ENCODE measurements around the gene TOLLIP.

Gene TOLLIP

DNA sequence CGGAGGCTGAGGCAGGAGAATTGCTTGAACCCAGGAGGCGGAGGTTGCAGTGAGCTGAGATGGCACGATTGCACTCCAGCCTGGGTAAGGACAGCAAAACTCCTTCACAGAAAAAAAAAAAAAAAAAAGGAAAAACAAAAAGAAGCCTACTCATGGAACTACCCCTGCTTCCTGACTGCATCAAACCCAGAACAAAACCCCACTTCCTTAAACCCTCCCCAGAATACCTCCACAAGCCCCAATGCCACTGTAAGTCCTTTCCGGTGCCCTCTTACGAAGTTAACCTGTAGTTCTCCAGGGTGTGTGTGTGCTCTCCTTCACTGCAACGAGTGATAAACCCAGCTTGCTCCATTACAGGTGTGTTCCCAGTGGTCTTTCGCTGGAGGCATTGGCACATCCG lies 8.6 kb upstream of the TOLLIP start:
- DNase-seq (ENCODE audit: low read depth in 1 of 2, low spot score in 1 of 2): no peak

- no peak for DNase-seq (ENCODE audit: low read depth in 1 of 2, low spot score in 1 of 2)
Measured at GRCh38 chr11:1317432-1317831, 8.0 kb upstream of the TOLLIP start.

DNA sequence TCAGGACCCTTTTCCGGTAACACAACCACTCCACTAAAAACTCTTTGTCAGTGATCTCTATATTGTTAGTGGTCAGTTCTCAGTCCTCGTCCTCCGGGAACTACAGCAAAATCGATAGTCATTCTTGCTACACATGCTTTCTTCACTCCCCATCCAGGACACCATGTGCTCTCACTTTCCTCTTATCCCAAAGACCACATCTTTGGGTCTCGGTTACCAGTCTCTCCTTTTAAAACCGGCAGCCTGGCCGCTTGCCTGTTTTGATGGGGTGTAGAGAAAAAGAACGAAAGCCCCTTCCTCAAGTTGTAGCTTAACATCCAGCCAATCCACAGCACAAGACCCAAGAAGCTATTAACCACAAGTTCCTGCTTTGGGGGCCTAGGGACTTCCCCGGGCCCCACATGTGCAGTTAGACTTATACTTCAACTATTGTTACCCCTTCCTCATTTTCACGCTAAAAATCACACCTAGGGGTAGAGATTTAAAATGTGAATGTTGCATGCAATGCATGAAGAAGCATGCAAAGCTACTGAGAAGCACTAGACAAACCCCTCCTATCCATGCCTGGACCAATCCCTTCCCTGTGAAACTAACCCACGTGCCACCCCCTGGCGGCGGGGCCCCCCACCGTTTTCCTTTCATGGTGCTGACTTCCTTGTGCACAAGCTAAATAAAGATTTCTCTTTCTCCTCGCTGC lies 1.5 kb upstream of the TOLLIP start:
- peak in 1 of 2 donors; percentile 37 for DNase-seq (ENCODE audit: low read depth in 1 of 2, low spot score in 1 of 2)

DNA sequence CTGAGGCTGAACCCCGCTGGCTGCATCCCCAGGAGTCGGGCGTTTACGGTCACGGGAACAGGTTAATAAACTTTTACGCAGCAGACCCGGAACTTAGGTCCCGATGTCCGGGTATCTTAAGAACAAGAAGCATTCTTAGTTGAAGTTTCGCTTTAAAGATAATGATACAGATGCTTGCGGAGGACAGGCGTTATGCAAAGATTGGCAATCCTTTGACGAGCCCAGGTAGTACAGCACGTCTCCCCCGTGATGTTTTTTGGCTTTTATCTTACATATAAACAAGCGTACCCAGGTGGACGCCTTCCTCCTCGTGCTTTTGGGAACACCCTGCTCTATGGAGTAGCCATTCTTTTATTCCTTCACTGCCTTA lies 871 bp upstream of the TOLLIP start:
- DNase-seq (ENCODE audit: low read depth in 1 of 2, low spot score in 1 of 2): no peak

DNA sequence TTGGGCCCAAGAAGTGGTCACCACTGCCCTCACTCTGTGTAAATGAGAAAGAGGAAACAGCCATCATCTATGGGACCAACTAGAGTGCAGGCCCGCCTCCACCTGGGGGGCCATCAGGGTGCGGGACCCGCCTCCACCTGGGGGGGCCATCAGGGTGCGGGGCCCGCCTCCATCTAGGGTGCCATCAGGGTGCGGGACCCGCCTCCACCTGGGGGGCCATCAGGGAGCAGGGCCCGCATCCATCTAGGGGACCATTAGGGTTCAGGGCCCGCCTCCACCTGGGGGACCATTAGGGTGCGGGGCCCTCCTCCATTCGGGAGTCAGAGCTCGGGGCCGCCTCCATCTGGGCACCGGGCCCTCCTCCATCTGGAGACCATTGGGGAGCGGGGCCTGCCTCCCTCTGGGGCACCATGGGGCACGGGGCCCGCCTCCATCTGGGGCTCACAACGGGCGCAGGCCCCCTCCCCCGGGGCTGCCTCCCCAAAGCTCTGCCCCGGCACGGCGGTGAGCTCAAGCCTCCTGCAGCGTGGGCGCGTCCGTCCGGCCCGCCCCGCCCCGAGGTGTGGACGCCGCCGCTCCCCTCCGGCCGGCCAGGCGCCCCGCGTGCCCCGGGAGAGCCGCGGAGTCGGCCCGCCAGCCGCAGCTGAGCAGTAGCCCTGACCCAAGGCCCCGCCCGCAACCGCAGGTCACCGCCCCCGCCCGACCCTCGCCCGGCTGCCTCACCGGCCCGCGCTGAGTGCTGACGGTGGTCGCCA lies 512 bp downstream of the TOLLIP start:
- DNase-seq (ENCODE audit: low read depth in 1 of 2, low spot score in 1 of 2): no peak

- no peak for DNase-seq (ENCODE audit: low read depth in 1 of 2, low spot score in 1 of 2)
Measured at GRCh38 chr11:1307998-1308742, 1.3 kb downstream of the TOLLIP start.

DNA sequence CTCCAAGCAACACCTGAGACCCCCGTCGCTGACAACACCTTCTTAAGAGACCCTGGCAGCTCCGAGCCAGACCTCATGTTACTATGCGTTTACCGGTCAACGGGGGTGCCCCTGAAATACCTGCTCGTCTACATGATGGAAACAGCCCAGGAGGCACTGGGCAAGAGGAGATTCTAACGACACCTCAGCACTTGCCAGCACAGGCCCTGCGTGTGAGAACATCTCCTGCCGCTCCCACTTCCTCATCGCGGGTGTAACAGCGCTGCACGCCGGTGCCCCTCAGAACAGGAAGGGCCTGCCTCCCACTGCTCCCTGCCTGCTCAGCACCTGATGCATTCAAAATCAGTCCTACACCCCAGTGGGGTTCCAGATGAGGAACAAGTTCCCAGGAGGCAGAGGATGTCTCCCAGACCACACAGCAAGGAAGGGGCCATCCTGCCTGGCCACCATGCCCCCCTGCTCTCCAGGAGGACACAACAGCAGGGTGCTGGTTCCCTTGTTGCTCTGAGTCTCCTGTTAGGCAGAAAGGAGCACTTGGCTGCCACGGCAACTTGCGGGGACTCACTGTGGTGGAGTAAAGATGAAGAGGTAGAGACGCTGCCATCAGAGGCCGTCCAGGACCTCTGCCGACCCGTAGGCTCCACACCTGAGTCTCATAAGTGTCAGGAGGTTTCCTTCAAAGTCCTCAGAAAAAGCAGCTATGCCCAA lies 2.1 kb downstream of the TOLLIP start:
- no peak for DNase-seq (ENCODE audit: low read depth in 1 of 2, low spot score in 1 of 2)

DNA sequence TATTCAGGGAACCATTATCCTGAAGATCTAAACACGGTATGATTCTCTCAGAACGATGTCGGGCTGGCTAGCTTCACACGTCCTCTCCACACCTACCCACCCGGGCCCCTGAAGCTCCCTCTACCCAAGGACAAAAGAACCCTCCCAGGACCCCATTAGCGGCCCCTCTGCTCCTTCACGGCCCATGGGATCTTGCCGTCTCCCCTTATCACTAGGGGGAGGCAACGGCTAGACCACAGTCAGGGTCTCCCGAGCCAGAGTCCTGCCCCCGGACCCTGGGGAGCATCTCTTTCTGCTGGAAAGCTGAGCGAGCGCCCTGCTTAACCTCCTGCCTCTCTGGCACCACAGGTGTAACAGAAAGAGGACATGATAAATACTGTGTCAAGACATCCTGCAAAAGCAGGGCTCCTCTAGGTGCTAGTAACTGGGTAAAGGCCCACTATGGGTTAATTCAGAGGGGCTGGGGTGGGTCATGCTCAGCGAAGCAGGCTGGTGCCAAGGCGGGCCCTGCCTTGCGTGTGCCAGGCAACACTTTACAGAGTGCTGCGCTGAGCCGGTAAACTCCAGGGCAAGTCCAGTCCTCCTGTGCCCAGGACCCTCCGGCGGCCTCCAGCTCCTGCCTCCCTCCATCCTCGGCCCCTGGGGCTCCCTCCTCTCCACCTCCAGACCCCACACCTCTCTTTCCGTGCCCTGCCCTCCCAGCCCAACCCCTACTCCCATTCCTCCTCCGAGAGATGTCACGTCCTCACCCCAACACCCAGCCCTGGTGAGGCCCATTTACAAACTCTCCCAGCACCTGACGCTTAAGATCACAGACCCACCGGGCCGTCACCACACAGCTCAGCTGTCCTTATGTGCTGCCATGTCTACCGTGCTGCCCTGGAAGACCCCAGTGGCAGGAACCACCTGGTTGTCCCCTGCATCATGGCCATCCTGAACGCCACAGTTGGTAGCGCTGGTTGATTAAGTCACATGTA lies 3.0 kb downstream of the TOLLIP start:
- DNase-seq (ENCODE audit: low read depth in 1 of 2, low spot score in 1 of 2): no peak

GRCh38 chr11:1305501-1306056 lies 3.9 kb downstream of the TOLLIP start:
- DNase-seq (ENCODE audit: low read depth in 1 of 2, low spot score in 1 of 2): no peak

- DNase-seq (ENCODE audit: low read depth in 1 of 2, low spot score in 1 of 2): no peak
Measured at GRCh38 chr11:1305063-1305495, 4.4 kb downstream of the TOLLIP start.

- DNase-seq (ENCODE audit: low read depth in 1 of 2, low spot score in 1 of 2): no peak
Measured at GRCh38 chr11:1304380-1304779, 5.1 kb downstream of the TOLLIP start.

DNA sequence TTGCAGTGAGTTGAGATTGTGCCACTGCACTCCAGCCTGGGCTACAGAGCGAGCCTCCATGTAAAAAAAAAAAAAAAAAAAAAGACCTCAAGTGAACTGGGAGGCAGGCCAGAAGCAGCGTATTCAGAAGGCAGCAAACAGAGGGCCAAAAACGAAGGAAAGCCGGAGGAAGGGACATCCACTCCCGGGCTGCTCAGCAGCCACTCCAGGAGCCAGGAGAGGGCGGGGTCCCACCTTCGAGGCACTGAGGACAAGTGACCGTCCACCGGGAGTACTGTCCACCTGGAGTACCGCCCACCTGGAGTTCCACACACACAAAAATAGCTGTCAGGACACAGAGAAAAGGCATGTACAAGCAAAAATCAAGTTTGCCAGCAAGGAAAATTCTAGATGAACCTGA lies 5.5 kb downstream of the TOLLIP start:
- no peak for DNase-seq (ENCODE audit: low read depth in 1 of 2, low spot score in 1 of 2)

- DNase-seq (ENCODE audit: low read depth in 1 of 2, low spot score in 1 of 2): no peak
Measured at GRCh38 chr11:1303126-1303821, 6.2 kb downstream of the TOLLIP start.

DNA sequence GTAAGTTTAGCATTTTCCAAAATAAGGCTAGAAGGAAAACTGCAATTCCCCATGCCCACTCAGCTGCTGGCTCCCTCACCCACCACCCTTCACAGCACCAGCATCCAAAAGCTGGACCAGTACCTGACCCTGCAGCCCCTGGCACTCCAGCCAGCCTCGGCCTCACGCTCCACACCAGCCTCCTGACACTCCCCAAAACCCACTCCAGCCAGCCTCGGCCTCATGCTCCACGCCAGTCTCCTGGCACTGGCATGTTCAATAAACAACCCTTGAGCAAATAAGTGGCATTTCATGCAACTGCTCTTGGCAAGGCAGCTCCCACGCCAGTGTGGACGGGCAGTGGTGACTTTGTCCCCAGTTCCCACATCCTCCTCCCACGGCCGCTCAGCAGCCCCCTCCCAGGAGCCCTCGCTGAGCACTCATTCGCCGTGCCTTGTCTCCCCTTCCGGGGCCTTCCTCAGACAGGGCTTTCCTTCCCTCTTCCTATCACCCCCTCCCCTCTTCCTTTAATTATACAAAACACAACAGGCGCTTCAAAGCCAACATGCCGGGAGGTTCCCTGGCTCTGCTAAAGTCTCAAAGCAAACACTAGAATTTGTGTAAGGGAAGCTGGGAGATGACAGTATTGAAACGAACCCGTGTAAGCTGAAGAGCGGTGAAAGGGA lies 6.8 kb downstream of the TOLLIP start:
- DNase-seq (ENCODE audit: low read depth in 1 of 2, low spot score in 1 of 2): no peak

DNA sequence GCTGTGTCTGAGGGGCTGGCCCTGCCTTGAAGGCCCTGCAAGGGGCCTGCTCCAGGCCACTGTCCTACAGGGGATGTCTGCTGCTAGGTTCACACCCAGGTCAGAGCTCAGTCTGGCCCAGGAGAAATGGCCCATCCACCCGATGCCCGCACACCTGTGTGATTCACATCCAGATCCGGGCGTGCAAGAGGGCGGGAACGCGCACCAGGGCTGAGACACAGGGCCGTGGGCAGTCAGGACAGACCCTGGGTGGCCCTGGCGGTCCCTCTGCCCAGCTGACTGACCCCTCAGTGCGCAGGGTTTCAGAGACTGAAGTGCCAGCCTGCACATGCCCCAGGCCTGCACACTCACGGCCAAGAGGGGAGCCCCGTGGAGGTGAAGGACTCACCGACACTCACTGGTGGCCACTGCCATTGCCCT lies 7.4 kb downstream of the TOLLIP start:
- DNase-seq (ENCODE audit: low read depth in 1 of 2, low spot score in 1 of 2): no peak

DNA sequence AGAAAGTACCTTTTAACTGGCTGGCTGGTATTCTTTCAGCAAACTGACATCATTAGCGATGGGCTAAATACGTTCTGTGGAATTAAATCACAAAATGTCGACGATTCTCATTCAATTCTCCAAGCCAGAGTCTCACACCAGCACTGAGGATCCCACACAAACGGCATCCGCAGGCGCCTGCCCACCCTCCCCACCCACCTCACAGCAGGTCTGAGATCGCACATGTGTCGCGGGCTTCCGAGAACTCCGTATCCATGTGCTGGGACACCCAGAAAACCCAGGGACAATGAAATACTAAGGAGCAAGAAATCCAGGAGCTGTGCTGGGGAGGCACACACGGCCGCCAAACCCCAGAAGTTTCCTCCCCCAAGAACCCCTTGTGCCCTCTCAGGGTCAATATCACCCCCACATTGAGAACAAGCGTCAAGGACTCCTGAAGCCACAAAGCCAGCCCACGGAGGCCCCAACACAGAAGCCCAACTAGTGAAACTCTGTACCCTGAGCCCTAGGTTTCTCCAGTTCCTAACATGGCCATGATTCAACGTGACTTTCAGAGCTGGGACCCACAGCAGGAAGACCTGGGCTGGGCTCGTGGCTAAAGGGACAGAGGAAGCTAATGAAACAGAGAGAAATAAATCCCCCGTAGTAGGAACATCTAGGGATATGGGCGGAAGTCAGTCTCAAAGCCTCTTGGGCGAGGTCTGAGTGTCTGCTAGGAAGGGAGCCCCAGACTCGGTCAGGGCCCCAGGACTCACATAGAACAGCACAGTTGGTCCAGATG lies 8.0 kb downstream of the TOLLIP start:
- no peak for DNase-seq (ENCODE audit: low read depth in 1 of 2, low spot score in 1 of 2)

DNA sequence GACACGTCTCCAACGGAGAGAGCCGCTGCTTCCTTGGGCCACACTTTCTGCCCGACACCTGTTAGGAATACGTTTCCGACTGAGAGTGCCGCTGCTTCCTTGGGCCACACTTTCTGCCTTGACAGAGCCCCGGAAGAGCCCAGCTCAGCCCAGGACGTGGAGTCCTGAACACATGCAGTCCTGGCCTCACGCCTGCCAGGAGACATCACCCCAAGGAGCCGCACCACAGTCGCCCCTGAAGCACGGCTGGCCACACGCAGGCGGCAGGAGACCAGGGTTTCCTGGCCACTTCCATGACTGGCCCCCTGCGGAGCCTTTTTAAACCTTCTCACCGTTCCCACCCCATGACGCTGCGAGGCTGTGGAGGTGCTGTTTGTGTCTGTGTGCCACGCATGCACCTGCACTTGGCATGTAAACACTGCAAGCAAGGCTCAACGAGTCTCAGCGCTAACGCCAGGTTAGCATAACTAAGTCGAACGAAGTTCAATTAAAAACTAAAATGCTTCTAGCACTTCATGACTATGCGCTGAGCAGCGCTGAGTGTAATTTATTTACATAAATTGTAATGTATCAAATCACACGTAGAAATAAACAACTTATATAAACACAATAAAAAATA lies 8.8 kb downstream of the TOLLIP start:
- DNase-seq (ENCODE audit: low read depth in 1 of 2, low spot score in 1 of 2): no peak

DNA sequence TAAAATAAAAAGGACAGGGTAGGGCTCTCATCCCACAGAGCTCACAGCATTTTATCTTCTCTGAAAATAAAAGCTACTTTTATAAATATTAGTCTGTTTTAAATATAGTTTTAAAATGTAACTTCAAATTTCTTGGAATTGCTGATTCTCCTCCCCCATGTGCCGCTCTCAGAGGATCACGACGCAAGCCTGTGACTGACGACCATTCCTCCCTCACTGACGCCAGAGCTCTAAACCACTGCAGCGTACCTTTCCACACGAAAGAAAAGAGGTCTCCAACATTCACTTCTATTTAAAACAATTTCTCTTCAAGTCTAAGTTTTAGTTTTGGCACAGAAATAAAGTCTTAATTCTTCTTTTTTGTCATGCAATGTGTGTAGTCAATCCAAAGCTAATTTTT lies 9.3 kb downstream of the TOLLIP start:
- DNase-seq (ENCODE audit: low read depth in 1 of 2, low spot score in 1 of 2): no peak
